Activated T-helper 1 cell treated with Interleukin-2 at 50 U/mL for 16 hours (primary cell): ENCODE results near the gene ENPP3.

Source experiments
- DNase-seq: peaks from one replicate; pipeline ENCODE4 v3.0.0-alpha.2; 2020; ENCODE audit warnings: low read depth

Gene ENPP3

GRCh38 chr6:131765081-131765803, 128.1 kb downstream of the ENPP3 start:
- no peak for DNase-seq

DNA sequence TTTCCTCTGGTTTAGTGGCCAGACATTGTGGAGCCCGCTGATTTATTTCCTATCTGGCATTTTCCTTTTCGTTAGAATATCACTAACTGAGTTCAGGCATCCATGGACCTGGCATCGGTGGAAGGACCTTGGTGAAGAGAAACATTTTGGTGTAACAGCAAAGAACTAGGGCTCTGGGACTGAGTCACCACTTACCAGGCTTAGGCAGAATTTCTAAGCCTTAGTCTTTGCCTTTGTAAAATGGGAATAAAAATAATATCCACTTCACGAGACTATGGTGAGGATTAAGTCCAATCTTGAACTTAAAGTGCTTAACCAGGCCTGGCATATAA, 128.7 kb downstream of the ENPP3 start:
- no peak for DNase-seq

DNA sequence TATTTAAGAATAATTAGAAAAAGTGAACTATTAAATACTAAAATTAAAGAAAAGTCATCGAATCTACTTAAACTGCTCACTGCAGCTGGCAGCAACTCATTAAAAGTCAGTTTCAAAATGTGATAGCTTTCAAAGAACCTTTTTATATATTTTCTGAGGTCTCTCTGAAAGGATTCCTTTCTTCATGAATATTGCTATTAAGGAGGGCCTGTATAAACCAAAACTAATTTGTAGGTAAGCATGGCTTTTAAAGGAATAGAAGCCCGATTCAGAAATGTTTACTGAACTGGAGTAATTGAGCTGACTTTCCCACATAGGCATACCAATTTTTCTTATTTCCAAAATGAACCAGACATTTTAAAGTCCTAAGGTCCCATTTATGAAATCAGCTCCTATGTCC, 129.5 kb downstream of the ENPP3 start:
- no peak for DNase-seq

- no peak for DNase-seq
Measured at GRCh38 chr6:131768964-131769363, 131.9 kb downstream of the ENPP3 start.

DNA sequence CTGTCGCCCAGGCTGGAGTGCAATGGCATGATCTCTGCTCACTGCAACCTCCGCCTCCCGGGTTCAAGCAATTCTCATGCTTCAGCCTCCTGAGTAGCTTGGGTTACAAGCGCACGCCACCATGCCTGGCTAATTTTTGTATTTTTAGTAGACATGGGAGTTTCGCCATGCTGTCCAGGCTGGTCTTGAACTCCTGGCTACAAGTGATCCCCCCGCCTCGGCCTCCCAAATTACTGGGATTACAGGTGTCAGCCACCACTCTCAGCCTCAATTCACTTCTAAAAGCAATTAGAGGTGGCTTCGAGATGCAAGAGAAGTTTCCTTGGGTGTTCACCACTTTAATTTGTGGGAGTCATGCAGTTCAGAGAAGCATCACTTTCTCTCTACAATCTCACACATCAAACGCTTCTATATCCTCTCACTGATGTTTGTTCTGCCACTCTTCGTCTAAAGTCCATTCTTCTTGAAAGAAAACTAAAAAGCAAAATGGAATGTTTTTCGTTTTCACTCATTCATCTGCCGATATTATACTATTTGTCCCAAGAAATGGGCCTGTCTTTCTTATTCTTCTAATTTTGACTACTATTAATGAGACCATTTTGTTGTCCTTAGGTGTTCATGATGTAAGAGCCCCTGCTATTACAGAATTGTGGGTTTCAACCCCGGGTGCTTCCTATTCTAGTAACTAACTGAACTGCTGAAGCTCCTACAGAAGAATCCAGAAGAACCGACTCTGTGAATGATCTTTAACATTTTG, 132.5 kb downstream of the ENPP3 start:
- no peak for DNase-seq

GRCh38 chr6:131770776-131771175, 133.7 kb downstream of the ENPP3 start:
- no peak for DNase-seq

DNA sequence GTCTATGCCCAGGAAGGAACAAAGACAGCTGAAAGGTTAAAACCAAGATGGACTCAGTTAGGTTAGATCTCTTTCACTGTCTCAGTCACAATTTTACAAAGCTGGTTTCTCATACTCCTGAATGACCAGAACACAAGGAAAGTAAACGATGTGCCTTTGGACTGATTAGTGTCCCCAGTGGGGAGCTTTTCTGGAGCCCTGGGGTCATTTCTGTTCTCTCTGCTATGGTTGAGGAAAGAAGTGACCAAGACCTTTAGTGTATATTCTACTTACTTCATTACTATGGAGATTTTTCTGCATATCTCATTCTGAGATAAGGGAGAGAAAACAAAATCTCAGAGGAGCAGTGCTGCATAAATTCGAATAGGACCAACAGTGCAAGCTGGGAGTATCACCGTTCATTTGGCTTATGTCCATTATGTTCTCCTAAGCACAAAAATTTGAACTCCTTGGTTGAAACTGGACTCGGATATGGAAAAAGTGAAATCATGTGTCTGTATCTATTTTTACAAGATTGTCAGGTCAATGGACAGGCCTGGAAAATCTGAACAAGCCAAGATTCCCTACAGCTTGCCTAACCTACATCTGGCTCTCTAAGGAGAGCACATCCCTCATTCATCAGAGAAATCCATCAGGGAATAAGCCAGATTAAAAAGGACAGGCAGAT, 136.3 kb downstream of the ENPP3 start:
- DNase-seq = no peak

DNA sequence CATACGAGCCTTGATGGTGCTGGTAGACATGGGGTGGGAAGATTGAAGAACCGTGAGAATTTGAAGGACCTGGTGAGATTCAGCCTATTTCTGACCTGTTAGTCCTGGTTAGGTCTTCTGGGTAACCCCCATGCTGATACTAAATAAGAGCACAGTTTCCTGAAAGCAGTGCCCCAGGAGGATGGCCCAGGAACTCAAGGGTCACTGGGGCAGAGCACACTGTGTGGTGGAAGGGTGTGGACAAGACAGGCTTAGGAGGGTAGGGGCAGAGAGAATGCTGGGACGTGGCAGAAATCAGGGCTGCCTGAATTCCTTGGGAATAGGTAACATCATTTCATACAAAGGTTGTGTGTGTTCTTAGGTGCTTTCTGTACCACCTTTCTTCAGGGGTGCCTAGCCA, 138.8 kb downstream of the ENPP3 start:
- no peak for DNase-seq

DNA sequence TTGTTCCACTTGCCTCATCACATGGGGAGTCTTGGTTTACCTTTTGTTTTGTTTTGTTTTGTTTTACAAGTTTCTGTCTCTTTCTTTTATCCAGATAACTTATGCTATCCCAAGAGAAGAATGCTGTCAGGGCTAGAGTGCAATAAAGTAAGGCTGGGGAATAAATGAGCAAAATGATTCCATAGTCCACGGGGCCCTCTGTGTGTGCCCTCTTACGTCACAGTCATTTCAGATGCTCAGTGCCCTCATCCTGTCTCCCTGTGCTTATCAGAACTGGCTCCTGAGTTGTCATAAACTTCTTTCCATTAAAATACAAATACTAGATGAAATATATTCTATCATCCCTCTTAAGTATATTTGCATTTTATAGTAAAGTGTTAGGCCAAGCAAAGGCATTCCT, 139.9 kb downstream of the ENPP3 start:
- no peak for DNase-seq

GRCh38 chr6:131778169-131778568, 141.1 kb downstream of the ENPP3 start:
- DNase-seq = no peak

DNA sequence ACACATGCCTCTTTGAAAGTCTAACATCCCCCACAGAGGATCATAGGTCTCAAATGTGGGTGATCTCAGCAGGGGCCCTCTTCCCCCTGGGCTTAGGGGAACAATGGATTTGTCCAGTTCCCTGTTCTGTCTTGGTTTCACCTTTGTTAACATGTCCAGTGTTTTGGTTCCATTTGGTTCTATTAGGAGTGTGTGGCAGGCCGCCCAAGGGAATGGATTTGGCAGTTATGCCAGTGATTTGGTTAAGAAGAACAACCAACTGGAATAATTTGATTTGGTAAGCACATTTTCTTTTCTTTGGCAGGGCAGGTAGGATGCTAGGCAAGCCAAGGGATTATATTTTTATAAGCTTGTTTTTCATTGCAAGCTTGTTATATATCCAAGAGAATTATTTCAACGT, 142.2 kb downstream of the ENPP3 start:
- no peak for DNase-seq

GRCh38 chr6:131780600-131780999, 143.5 kb downstream of the ENPP3 start:
- DNase-seq = no peak

GRCh38 chr6:131781687-131782086, 144.6 kb downstream of the ENPP3 start:
- no peak for DNase-seq

DNA sequence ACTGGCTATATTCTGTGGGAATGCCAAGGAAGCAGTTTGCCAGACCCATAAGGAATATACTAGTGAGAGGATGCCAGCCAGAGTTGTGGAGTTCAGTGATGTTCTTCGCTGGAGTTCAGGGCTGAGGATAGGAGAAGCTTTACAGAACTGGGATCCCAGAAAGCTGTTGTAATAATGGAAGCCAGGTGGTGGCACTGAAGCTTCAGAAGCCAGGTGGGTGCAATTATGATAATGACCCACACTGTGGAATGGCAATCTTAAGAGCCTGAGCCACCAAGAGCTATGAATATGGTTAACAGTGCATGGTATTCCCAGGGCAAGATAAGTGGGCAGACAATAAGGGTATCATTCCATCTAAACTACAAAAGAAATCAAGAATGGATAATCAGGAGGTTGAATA, 145.7 kb downstream of the ENPP3 start:
- no peak for DNase-seq

DNA sequence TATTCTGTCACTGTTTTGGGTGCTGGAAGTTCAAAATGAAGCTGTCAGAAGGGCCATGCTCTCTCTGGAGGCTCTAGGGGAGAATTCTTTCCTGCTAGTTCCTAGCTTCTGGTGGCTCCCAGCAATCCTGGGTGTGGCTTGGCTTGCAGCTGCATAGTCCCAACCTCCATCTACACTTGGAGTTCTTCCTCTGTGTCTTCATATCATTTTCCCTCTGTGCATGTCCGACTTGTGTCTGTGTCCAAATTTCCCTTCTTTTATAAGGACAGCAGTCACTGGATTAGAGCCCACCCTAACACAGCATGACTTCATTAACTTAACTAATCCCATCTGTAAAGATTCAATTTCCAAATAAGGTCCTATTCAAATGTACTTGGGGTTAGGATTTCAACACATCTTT, 147.5 kb downstream of the ENPP3 start:
- DNase-seq = no peak

GRCh38 chr6:131787079-131787478, 150.0 kb downstream of the ENPP3 start:
- DNase-seq = no peak

DNA sequence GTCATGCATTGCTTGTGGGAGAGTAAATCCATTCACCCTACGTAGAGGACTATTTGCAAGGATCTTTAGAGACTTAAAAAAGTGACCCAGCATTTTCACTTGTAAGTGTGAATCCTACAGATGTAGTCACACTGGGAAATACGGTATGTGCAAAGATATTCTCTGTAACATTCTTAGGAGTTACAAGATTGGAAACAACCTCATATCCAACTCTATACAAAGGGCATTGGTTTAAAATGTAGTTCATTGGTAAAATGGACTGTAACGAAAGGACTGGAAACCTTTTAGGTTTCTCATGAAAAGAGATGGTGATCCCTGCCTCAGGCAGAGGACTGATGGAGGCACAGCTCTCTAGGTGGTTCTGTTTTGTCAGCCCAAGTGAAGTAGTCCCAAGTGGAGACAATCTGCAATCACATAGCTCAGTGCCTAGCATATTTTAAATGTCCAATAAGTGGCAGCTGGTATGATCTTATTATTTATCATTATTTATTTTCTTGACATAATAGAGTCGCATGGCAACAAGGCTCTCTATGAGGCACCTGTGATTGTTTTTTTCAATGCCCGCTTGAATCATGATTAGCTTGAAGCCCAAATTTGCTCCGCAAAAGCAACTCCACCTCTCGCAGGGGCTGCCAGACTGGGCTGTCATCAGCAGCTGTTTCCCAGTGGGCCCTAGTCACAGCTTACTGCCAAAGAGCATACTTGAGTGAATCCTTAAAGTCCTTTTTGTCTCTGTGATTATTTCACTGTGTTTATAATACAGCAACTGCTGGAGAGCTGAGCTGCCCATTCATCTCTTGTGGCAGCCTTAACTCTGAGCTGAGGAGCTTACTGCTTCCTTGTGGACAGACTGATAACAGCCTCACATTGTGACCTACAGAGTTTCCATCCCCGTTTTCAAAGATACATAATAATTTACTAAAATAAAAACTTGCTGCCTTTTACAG, 150.9 kb downstream of the ENPP3 start:
- DNase-seq = no peak

GRCh38 chr6:131789219-131789618, 152.1 kb downstream of the ENPP3 start:
- DNase-seq = no peak

DNA sequence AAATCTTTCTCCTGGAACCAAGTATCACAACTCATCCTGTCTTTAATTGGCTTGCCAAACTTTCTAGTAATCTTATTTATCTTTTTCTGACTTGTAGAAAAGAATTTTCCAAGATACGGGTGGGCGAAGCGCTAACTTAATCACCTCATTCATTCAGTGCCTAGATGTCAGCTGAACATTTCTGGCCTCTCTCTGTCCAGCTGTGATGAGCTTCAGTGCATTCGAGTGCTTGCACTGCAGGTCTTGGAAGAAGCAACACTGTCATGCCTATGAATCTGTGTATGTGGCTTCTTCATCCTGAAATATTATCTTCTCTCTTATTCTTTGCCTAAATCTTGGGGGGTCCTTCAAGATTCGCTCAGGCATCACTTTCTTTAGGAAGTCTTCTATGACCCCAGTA, 154.4 kb downstream of the ENPP3 start:
- DNase-seq = no peak

DNA sequence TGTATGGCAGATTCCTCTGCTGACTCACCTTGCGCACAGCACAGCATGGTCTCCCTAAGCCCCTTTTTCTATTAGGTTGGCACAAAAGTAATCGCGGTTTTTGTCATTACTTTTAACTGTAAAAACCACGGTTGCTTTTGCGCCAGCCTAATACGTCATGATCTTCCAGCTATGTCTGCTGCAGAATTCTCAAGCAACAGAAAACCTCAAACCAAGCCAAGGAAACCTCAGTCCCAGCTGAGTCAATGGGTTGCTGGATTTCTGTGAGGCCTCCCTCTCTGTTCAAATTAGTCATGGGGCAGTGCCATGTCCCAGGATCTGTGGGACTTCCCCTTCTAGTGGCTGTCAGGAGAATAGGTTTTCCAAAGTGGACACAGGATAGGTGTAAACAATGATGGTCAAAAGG, 155.0 kb downstream of the ENPP3 start:
- no peak for DNase-seq

DNA sequence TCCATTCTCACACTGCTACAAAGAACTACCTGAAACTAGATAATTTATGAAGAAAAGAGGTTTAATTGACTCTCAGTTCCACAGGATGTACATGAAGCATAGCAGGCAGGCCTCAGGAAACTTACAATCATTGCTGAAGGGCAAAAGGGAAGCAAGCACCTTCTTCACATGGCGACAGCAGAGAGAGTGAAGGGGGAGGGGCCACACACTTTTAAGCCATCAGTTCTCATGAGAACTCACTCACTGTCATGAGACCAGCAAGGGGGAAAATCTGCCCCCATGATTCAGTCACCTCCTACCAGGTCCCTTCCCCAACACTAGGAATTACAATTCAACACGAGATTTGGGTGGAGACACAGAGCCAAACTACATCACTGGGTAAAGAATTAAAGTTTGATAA, 158.3 kb downstream of the ENPP3 start:
- DNase-seq = no peak
